Fibroblast of the conjunctiva (primary cell): Measurements from ENCODE around the gene RPL18A.

Experiments used
- DNase-seq: peaks from one replicate; pipeline ENCODE4 v3.0.0-alpha.2; 2010; ENCODE audit warnings: low read depth

RPL18A gene

DNA sequence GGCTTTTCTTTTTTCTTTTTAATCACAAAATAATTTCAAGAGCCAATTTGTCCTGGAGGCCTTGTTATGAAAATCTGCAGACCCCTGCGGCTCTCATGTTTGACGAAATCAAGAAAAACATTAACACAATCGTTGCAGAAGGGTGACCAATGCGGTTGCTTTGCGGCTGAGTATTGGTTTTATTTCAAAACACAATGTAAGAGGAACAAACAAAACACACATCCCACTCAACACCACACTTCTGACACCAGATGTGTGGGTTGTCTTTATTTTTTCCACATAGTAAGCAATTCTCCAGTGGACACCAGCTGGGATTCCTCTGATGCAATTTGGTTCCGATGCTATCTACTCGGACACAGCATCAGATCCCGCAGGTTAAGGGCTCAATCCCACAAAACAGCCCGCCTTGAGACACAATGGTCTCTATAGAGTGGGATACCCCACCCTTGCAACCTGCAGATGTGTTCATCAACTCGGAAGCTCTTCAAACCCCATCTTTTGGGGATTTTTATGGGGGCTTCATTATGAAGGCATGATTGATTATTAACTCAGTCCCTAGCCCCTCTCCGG is 51.2 kb downstream of the RPL18A start:
- no peak for DNase-seq
